Measurements from ENCODE around the gene UBE3D. TPM values are rescaled to one million over a fixed set of nuclear protein-coding genes. Genes with fewer than 3 reads are reported as not detected.

UBE3D gene
- total RNA-seq, 1 donor from 2014 or later: 2.5 TPM

DNA sequence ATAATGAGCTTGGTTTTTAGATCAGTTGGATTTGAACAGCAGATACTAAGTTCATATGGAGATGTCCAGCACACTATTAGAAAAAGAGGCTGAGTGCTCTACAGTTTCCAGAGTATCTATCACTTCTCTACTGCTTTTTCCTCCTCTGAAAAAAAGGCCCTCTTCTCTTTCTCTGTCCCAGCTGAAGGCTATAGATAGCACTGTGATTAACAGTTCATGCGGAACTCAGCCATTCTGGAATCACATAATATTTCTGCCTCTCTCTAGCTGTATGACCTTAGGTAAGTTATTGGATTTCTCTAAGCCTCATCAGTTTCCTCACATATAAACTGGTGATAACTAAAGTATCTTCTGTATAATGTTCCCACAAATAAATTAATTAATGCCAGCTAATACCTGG is 184.1 kb downstream of the UBE3D start:
- no peaks in the 10 kb centered on the region for H3K36me3 ChIP-seq
- H3K9me3 ChIP-seq (replicated peaks): no peaks in the 10 kb centered on the region
- H3K27me3 ChIP-seq (ENCODE audit: low read depth): no peaks in the 10 kb centered on the region
- no peak overlapping the region for H3K4me3 ChIP-seq
- no peak for DNase-seq
- H3K4me1 ChIP-seq: no peaks in the 10 kb centered on the region
- intact Hi-C loops (cut with micrococcal nuclease): no loop called here
- TF ChIP-seq CTCF (IDR thresholded peaks at IDR 0.05; ENCODE audit: borderline replicate concordance): no peak
- no peak overlapping the region for H3K27ac ChIP-seq (replicated peaks)

- Histone ChIP-seq H3K4me1 (no peaks in the 10 kb centered on the region), H3K4me3 (no peak overlapping the region), H3K36me3 (no peaks in the 10 kb centered on the region), H3K27ac (replicated peaks) (no peak overlapping the region), H3K9me3 (replicated peaks) (no peaks in the 10 kb centered on the region), H3K27me3 (ENCODE audit: low read depth) (no peaks in the 10 kb centered on the region)
- TF ChIP-seq CTCF (IDR thresholded peaks at IDR 0.05; ENCODE audit: borderline replicate concordance): no peak
- intact Hi-C loops (cut with micrococcal nuclease): no loop called here
- no peak for DNase-seq
Observed at GRCh38 chr6:82878812-82879211, 186.8 kb downstream of the UBE3D start.

DNA sequence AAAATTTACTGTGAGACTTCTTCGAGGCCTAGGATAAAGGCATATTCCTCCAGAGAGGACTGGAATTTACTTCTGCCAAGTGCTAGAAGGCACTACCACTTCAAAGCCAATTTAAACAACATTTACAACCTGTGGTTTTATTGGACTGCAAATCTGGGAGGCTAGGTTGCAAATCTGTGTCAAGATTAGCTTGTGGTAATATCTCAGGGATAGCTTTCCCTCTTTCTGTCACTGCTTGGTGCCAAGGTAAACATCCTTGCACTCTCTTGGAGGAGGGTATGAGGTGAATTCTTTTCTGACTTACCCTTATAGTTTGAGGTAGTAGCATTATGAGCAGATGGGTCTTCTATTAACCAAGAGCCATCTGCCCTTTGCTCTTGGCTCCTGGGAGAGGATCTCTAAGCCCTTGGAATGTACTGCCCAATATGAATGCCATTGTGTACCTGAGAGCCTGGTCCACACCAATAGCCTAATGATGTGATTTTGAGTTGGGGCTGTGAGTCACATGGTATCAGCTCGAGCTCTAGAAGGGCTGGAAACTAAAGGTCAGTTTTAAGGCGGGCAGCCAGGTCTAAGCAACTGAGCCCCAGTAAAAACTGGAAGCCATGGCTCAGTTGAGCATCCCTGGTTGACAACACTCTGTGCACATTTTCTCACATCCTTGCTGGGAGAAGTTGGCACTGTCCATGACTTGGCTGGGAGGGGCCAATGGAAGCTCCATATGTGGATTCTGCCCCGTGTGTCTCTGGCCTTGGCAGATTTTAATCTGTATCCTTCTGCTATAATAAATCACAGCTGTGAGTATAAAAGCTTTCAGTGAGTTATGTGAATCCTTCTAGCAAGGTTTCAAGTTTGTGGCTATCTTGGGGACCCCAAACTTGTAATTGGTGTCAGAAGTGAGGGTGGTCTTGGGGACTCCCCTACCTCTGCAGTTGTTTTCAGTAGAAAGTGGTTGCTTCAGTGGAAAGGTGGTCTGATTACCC is 188.1 kb downstream of the UBE3D start:
- Histone ChIP-seq H3K27me3 (ENCODE audit: low read depth) (no peaks in the 10 kb centered on the region), H3K27ac (replicated peaks) (no peak overlapping the region), H3K4me1 (no peaks in the 10 kb centered on the region), H3K9me3 (replicated peaks) (no peaks in the 10 kb centered on the region), H3K36me3 (no peaks in the 10 kb centered on the region), H3K4me3 (no peak overlapping the region)
- no peak for TF ChIP-seq CTCF (IDR thresholded peaks at IDR 0.05; ENCODE audit: borderline replicate concordance)
- DNase-seq: no peak
- intact Hi-C loops (cut with micrococcal nuclease): no loop called here

- no peaks in the 10 kb centered on the region for H3K9me3 ChIP-seq (replicated peaks)
- H3K4me3 ChIP-seq: no peak overlapping the region
- H3K36me3 ChIP-seq: no peaks in the 10 kb centered on the region
- intact Hi-C loops (cut with micrococcal nuclease): no loop called here
- no peak for DNase-seq
- H3K27ac ChIP-seq (replicated peaks): no peak overlapping the region
- no peaks in the 10 kb centered on the region for H3K4me1 ChIP-seq
- no peak for TF ChIP-seq CTCF (IDR thresholded peaks at IDR 0.05; ENCODE audit: borderline replicate concordance)
- no peaks in the 10 kb centered on the region for H3K27me3 ChIP-seq (ENCODE audit: low read depth)
Observed at GRCh38 chr6:82875573-82876185, 190.0 kb downstream of the UBE3D start.

GRCh38 chr6:82874867-82875266 is 190.8 kb downstream of the UBE3D start:
- Histone ChIP-seq H3K4me3 (no peak overlapping the region), H3K9me3 (replicated peaks) (no peaks in the 10 kb centered on the region), H3K27me3 (ENCODE audit: low read depth) (no peaks in the 10 kb centered on the region), H3K36me3 (no peaks in the 10 kb centered on the region), H3K27ac (replicated peaks) (no peak overlapping the region), H3K4me1 (no peaks in the 10 kb centered on the region)
- DNase-seq: no peak
- intact Hi-C loops (cut with micrococcal nuclease): no loop called here
- no peak for TF ChIP-seq CTCF (IDR thresholded peaks at IDR 0.05; ENCODE audit: borderline replicate concordance)
